HEK293 (cell line): ENCODE measurements around the gene OPA1.

Source experiments
- CTCF ChIA-PET: fragments of 350-600 bp; formaldehyde crosslinking; extraction: SDS; loops from one replicate; lab custom pipeline; 2021; ENCODE audit warnings: antibody characterized with exemption; lab: Yijun Ruan, JAX
- POLR2A ChIA-PET: fragments of 300-600 bp; formaldehyde crosslinking; extraction: SDS; loops from one replicate; lab custom pipeline; 2020; ENCODE audit warnings: antibody characterized with exemption, inconsistent platforms; lab: Yijun Ruan, JAX
- H3K27ac ChIP-seq: fragments of 200-500 bp; sonication (Bioruptor generic); 2 replicates; pipeline ENCODE4 v1.5.1; 2014; ENCODE audit warnings: low read depth, low read length, control low read depth, inconsistent platforms; ENCODE audit errors: extremely low read depth
- H3K36me3 ChIP-seq, 2 experiments: fragments of 200-500 bp in 1 of 2; sonication (Bioruptor generic) in 1 of 2; 1 replicate in 1 of 2; 2 replicates in 1 of 2; pipeline ENCODE4 v1.5.1; 2014 to 2017; ENCODE audit warnings: inconsistent platforms in 2 of 2, low read length in 2 of 2; ENCODE audit not compliant: control insufficient read depth in 2 of 2, insufficient read depth in 1 of 2
- H3K4me1 ChIP-seq: fragments of 200-500 bp; sonication (Bioruptor generic); 2 replicates; pipeline ENCODE4 v1.5.1; 2014; ENCODE audit warnings: mild to moderate bottlenecking, low read length, inconsistent platforms; ENCODE audit not compliant: control insufficient read depth, insufficient read depth
- H3K4me3 ChIP-seq: 2 replicates; pipeline ENCODE4 v1.5.1; 2011; ENCODE audit warnings: low read depth, mild to moderate bottlenecking, control low read depth, low read length, moderate library complexity
- H3K9me3 ChIP-seq: fragments of 200-500 bp; sonication (Bioruptor generic); 2 replicates; pipeline ENCODE4 v1.5.1; 2014; ENCODE audit warnings: low read depth, low read length, inconsistent platforms; ENCODE audit not compliant: control insufficient read depth, insufficient read depth
- GLI2 ChIP-seq: fragments of 450-650 bp; formaldehyde crosslinking; IDR thresholded peaks from 2 replicates; pipeline ENCODE4; 2017; ENCODE audit warnings: missing biosample characterization, missing genetic modification characterization, low read depth, borderline replicate concordance
- GLIS1 ChIP-seq: fragments of 450-650 bp; formaldehyde crosslinking; IDR thresholded peaks from 2 replicates; pipeline ENCODE4 v1.5.1; 2016; ENCODE audit warnings: missing biosample characterization, missing genetic modification characterization
- KLF8 ChIP-seq: fragments of 450-650 bp; formaldehyde crosslinking; IDR thresholded peaks from 2 replicates; pipeline ENCODE4 v1.5.1; 2016; ENCODE audit warnings: missing biosample characterization, missing genetic modification characterization
- OVOL3 ChIP-seq: fragments of 450-650 bp; formaldehyde crosslinking; IDR thresholded peaks from 2 replicates; pipeline ENCODE4 v1.5.1; 2016; ENCODE audit warnings: missing biosample characterization, missing genetic modification characterization
- TCF7L2 ChIP-seq: IDR thresholded peaks from 2 replicates; pipeline ENCODE4 v1.6.1; 2011; ENCODE audit warnings: low read depth, mild to moderate bottlenecking, inconsistent platforms, low read length, moderate library complexity, borderline replicate concordance
- YY1 ChIP-seq: fragments of 450-650 bp; formaldehyde crosslinking; IDR thresholded peaks from 2 replicates; pipeline ENCODE4 v1.5.1; 2018; ENCODE audit warnings: missing biosample characterization, missing genetic modification characterization
- YY2 ChIP-seq: fragments of 450-650 bp; formaldehyde crosslinking; IDR thresholded peaks from 2 replicates; pipeline ENCODE4 v1.5.1; 2016; ENCODE audit warnings: missing biosample characterization, missing genetic modification characterization
- ZBTB8A ChIP-seq: fragments of 450-650 bp; formaldehyde crosslinking; IDR thresholded peaks from 2 replicates; pipeline ENCODE4 v1.5.1; 2016; ENCODE audit warnings: missing biosample characterization, missing genetic modification characterization
- ZFP3 ChIP-seq: fragments of 450-650 bp; formaldehyde crosslinking; IDR thresholded peaks from 2 replicates; pipeline ENCODE4 v1.5.1; 2016; ENCODE audit warnings: low read depth, missing biosample characterization, missing genetic modification characterization
- ZNF132 ChIP-seq: fragments of 450-650 bp; formaldehyde crosslinking; IDR thresholded peaks from 2 replicates; pipeline ENCODE4 v1.5.1; 2017; ENCODE audit warnings: missing biosample characterization, missing genetic modification characterization, borderline replicate concordance
- ZNF133 ChIP-seq: fragments of 450-650 bp; formaldehyde crosslinking; IDR thresholded peaks from 2 replicates; pipeline ENCODE4 v1.5.1; 2016; ENCODE audit warnings: missing biosample characterization, missing genetic modification characterization
- ZNF16 ChIP-seq: fragments of 450-650 bp; formaldehyde crosslinking; IDR thresholded peaks from 2 replicates; pipeline ENCODE4 v1.5.1; 2016; ENCODE audit warnings: low read depth, missing biosample characterization, missing genetic modification characterization
- ZNF174 ChIP-seq: fragments of 450-650 bp; formaldehyde crosslinking; IDR thresholded peaks from 2 replicates; pipeline ENCODE4 v1.5.0; 2017; ENCODE audit warnings: missing biosample characterization, mild to moderate bottlenecking, missing genetic modification characterization
- ZNF266 ChIP-seq: fragments of 450-650 bp; formaldehyde crosslinking; IDR thresholded peaks from 2 replicates; pipeline ENCODE4 v1.5.1; 2016; ENCODE audit warnings: missing biosample characterization, missing genetic modification characterization, low read depth
- ZNF37A ChIP-seq: fragments of 450-650 bp; IDR thresholded peaks from 2 replicates; pipeline ENCODE4 v1.5.1; 2018; ENCODE audit warnings: missing biosample characterization, missing genetic modification characterization
- ZNF585B ChIP-seq: fragments of 450-650 bp; formaldehyde crosslinking; IDR thresholded peaks from 2 replicates; pipeline ENCODE4 v1.5.1; 2016; ENCODE audit warnings: missing biosample characterization, missing genetic modification characterization
- ZNF747 ChIP-seq: fragments of 450-650 bp; formaldehyde crosslinking; IDR thresholded peaks from 2 replicates; pipeline ENCODE4 v1.5.1; 2016; ENCODE audit warnings: missing biosample characterization, missing genetic modification characterization
- ZNF785 ChIP-seq: fragments of 450-650 bp; formaldehyde crosslinking; IDR thresholded peaks from 2 replicates; pipeline ENCODE4 v1.5.1; 2016; ENCODE audit warnings: missing biosample characterization, missing genetic modification characterization
- ZSCAN23 ChIP-seq: fragments of 450-650 bp; formaldehyde crosslinking; IDR thresholded peaks from 2 replicates; pipeline ENCODE4 v1.5.1; 2016; ENCODE audit warnings: missing biosample characterization, missing genetic modification characterization
- TF ChIP-seq, protein P1 (sequence below): fragments of 450-650 bp; formaldehyde crosslinking; IDR thresholded peaks from 2 replicates; pipeline ENCODE4 v1.5.1; 2017; ENCODE audit warnings: missing biosample characterization, missing genetic modification characterization
- TF ChIP-seq, protein P2 (sequence below): fragments of 450-650 bp; formaldehyde crosslinking; IDR thresholded peaks from 2 replicates; pipeline ENCODE4 v1.5.1; 2016; ENCODE audit warnings: missing biosample characterization, missing genetic modification characterization
- TF ChIP-seq, protein P3 (sequence below): fragments of 450-650 bp; formaldehyde crosslinking; IDR thresholded peaks from 2 replicates; pipeline ENCODE4 v1.5.1; 2017; ENCODE audit warnings: missing biosample characterization, missing genetic modification characterization

OPA1 gene

DNA sequence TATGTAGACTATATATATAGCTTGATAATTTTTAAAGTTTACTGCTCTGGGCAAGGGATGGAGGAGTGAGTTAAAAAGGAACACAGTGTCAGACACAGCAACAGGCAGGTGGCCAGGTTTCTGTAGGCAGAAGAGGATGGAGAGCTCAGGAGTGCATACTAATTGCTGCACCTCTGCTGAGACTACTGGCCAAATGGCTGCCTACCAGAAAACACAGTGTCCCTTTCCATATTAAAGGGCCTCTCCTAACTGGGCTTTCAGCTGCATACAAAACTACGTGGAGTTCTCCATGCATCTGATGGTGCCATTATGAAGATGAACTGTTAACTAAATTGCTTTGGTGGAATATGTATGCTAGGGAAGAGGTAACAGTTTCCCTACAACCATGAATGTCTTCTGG lies 40.1 kb upstream of the OPA1 start:
- H3K9me3 ChIP-seq: no peaks in the 10 kb centered on the region
- CTCF ChIA-PET: interaction anchor here (0.6 kb wide), 1 partner anchor 90 kb away, joined by 7 read pairs; no protein-coding TSS in a partner anchor
- no peaks in the 10 kb centered on the region for H3K4me1 ChIP-seq
- TF ChIP-seq, protein P1, sequence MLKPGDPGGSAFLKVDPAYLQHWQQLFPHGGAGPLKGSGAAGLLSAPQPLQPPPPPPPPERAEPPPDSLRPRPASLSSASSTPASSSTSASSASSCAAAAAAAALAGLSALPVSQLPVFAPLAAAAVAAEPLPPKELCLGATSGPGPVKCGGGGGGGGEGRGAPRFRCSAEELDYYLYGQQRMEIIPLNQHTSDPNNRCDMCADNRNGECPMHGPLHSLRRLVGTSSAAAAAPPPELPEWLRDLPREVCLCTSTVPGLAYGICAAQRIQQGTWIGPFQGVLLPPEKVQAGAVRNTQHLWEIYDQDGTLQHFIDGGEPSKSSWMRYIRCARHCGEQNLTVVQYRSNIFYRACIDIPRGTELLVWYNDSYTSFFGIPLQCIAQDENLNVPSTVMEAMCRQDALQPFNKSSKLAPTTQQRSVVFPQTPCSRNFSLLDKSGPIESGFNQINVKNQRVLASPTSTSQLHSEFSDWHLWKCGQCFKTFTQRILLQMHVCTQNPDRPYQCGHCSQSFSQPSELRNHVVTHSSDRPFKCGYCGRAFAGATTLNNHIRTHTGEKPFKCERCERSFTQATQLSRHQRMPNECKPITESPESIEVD (tag by site-specific recombination): no peak
- no peak for TF ChIP-seq ZNF174
- TF ChIP-seq OVOL3: no peak
- TF ChIP-seq ZNF132 (tag by site-specific recombination): no peak
- no peak for TF ChIP-seq ZNF16 (tag by site-specific recombination)
- TF ChIP-seq YY2 (tag by site-specific recombination): no peak
- TF ChIP-seq KLF8 (tag by site-specific recombination): no peak
- no peak for TF ChIP-seq ZNF747
- no peak for TF ChIP-seq GLIS1
- no peak for TF ChIP-seq ZNF585B (tag by site-specific recombination)
- TF ChIP-seq ZNF785 (tag by site-specific recombination): no peak
- TF ChIP-seq ZNF266 (tag by site-specific recombination): no peak
- TF ChIP-seq, all 188 proteins: peak for 0
- H3K36me3 ChIP-seq: no peaks in the 10 kb centered on the region
- H3K4me3 ChIP-seq: no peak overlapping the region
- H3K27ac ChIP-seq: no peak overlapping the region
- POLR2A ChIA-PET: no interaction called here

DNA sequence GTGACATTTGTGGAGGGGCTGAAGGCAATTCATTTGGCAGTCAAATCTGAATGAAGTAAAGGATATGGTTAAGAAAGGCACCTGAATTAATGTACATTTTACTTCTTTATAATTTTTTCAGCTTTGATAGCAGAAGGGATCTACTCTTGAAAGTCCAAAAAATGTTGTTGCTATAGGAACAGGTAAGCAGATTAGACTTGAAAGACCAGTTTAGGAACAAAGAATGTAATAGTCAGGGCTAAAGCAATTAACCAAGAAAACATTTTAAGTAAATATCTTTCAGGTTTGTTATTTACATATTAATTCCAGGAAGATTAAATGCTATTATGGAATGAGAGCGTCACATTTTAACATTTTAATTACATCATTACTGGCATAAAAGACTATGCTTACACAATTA lies 39.4 kb upstream of the OPA1 start:
- ChIA-PET POLR2A (no interaction called here), CTCF (no interaction called here)
- no peaks in the 10 kb centered on the region for H3K4me1 ChIP-seq
- no peak overlapping the region for H3K4me3 ChIP-seq
- no peak overlapping the region for H3K27ac ChIP-seq
- TF ChIP-seq YY1 (tag by site-specific recombination) (no peak), ZNF37A (no peak), KLF8 (tag by site-specific recombination) (no peak), ZNF133 (tag by site-specific recombination) (no peak), ZBTB8A (no peak), ZSCAN23 (tag by site-specific recombination) (no peak), TCF7L2 (no peak), GLI2 (tag by site-specific recombination) (no peak), ZFP3 (tag by site-specific recombination) (no peak)
- TF ChIP-seq, protein P2, sequence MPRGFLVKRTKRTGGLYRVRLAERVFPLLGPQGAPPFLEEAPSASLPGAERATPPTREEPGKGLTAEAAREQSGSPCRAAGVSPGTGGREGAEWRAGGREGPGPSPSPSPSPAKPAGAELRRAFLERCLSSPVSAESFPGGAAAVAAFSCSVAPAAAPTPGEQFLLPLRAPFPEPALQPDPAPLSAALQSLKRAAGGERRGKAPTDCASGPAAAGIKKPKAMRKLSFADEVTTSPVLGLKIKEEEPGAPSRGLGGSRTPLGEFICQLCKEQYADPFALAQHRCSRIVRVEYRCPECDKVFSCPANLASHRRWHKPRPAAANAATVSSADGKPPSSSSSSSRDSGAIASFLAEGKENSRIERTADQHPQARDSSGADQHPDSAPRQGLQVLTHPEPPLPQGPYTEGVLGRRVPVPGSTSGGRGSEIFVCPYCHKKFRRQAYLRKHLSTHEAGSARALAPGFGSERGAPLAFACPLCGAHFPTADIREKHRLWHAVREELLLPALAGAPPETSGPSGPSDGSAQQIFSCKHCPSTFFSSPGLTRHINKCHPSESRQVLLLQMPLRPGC (tag by site-specific recombination): no peak
- TF ChIP-seq, protein P3, sequence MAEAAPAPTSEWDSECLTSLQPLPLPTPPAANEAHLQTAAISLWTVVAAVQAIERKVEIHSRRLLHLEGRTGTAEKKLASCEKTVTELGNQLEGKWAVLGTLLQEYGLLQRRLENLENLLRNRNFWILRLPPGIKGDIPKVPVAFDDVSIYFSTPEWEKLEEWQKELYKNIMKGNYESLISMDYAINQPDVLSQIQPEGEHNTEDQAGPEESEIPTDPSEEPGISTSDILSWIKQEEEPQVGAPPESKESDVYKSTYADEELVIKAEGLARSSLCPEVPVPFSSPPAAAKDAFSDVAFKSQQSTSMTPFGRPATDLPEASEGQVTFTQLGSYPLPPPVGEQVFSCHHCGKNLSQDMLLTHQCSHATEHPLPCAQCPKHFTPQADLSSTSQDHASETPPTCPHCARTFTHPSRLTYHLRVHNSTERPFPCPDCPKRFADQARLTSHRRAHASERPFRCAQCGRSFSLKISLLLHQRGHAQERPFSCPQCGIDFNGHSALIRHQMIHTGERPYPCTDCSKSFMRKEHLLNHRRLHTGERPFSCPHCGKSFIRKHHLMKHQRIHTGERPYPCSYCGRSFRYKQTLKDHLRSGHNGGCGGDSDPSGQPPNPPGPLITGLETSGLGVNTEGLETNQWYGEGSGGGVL: no peak
- no peaks in the 10 kb centered on the region for H3K9me3 ChIP-seq
- no peaks in the 10 kb centered on the region for H3K36me3 ChIP-seq
